Measurements from ENCODE around the gene DNMT1. TPM values are rescaled to one million over a fixed set of nuclear protein-coding genes. Genes with fewer than 3 reads are reported as not detected.

The DNMT1 gene
- total RNA-seq, 1 donor from 2014 or later, result 156 TPM

DNA sequence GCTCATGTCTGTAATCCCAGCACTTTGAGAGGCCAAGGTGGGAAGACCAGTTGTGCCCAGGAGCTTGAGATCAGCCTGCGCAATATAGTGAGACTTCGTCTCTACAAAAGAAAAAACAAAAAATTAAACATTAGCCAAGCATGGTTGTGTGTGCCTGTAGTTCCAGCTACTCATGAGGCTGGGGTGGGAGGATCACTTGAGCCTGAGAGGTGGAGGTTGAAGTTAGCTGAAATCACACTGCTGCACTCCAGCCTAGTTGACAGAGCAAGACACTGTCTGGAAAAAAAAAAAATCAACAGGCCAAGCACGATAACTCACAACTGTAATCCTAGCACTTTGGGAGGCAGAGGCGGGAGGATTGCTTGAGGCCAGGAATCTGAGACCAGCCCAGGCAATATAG is 40.2 kb upstream of the DNMT1 start:
- no peaks in the 10 kb centered on the region for H3K36me3 Mint-ChIP-seq (ENCODE audit: low read depth)
- DNase-seq (no peak), ATAC-seq (ENCODE audit: low read depth) (no peak)
- TF ChIP-seq, protein P1, sequence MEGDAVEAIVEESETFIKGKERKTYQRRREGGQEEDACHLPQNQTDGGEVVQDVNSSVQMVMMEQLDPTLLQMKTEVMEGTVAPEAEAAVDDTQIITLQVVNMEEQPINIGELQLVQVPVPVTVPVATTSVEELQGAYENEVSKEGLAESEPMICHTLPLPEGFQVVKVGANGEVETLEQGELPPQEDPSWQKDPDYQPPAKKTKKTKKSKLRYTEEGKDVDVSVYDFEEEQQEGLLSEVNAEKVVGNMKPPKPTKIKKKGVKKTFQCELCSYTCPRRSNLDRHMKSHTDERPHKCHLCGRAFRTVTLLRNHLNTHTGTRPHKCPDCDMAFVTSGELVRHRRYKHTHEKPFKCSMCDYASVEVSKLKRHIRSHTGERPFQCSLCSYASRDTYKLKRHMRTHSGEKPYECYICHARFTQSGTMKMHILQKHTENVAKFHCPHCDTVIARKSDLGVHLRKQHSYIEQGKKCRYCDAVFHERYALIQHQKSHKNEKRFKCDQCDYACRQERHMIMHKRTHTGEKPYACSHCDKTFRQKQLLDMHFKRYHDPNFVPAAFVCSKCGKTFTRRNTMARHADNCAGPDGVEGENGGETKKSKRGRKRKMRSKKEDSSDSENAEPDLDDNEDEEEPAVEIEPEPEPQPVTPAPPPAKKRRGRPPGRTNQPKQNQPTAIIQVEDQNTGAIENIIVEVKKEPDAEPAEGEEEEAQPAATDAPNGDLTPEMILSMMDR (IDR thresholded peaks at IDR 0.05), result no peak
- H3K9me3 Mint-ChIP-seq, result no peaks in the 10 kb centered on the region
- no peak overlapping the region for H3K27ac Mint-ChIP-seq
- intact Hi-C loops (cut with micrococcal nuclease), result loop anchor here (5.0 to 10.0 kb wide), 3 partner anchors 330 to 860 kb away; partner anchors contain the start of genes CDKN2D, ILF3 and KRI1
- POLR2A ChIA-PET, result interaction anchor here (2.0 to 4.9 kb wide), 5 partner anchors 10 to 190 kb away, joined by 6 to 18 read pairs (median 11); partner anchors contain the start of genes DNMT1 and PPAN
- H3K27me3 Mint-ChIP-seq, result no peaks in the 10 kb centered on the region
- H3K4me1 Mint-ChIP-seq, result peaks cover 58% of the 10 kb centered on the region
- H3K4me3 Mint-ChIP-seq, result no peak overlapping the region
- CTCF ChIA-PET, result interaction anchor here (1.7 kb wide), 1 partner anchor 15 kb away, joined by 6 read pairs; no protein-coding TSS in a partner anchor

DNA sequence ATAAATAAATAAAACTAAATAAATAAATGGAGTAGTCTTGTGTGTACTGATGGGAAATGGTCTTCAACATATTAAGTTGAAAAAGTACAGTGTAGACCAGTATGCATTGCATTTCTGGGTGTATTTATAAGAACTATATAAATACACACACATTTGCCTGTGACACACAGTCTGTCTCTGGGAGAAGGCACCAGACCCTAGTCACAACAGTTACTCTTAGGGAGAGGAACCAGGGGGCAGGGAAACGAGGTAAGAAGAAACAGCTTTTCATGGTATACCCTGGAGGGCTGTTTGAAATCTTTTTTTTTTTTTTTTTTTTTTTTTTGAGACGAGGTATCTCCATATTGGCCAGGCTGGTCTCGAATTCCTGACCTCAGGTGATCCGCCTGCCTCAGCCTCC is 39.2 kb upstream of the DNMT1 start:
- POLR2A ChIA-PET, result interaction anchor here (0.6 to 4.9 kb wide), 3 partner anchors 9 to 39 kb away, joined by 3 to 18 read pairs (median 6); partner anchors contain the start of gene DNMT1
- CTCF ChIA-PET, result interaction anchor here (1.7 kb wide), 1 partner anchor 16 kb away, joined by 6 read pairs; no protein-coding TSS in a partner anchor
- H3K9me3 Mint-ChIP-seq, result no peaks in the 10 kb centered on the region
- ATAC-seq (ENCODE audit: low read depth), result no peak
- no peaks in the 10 kb centered on the region for H3K36me3 Mint-ChIP-seq (ENCODE audit: low read depth)
- peaks cover 61% of the 10 kb centered on the region for H3K4me1 Mint-ChIP-seq
- no peak for DNase-seq
- intact Hi-C loops (cut with micrococcal nuclease), result loop anchor here (10.0 kb wide), 2 partner anchors 331 to 861 kb away; partner anchors contain the start of genes CDKN2D and KRI1
- H3K27me3 Mint-ChIP-seq, result no peaks in the 10 kb centered on the region
- no peak overlapping the region for H3K27ac Mint-ChIP-seq
- TF ChIP-seq, protein P1 (IDR thresholded peaks at IDR 0.05), result no peak
- H3K4me3 Mint-ChIP-seq, result no peak overlapping the region

DNA sequence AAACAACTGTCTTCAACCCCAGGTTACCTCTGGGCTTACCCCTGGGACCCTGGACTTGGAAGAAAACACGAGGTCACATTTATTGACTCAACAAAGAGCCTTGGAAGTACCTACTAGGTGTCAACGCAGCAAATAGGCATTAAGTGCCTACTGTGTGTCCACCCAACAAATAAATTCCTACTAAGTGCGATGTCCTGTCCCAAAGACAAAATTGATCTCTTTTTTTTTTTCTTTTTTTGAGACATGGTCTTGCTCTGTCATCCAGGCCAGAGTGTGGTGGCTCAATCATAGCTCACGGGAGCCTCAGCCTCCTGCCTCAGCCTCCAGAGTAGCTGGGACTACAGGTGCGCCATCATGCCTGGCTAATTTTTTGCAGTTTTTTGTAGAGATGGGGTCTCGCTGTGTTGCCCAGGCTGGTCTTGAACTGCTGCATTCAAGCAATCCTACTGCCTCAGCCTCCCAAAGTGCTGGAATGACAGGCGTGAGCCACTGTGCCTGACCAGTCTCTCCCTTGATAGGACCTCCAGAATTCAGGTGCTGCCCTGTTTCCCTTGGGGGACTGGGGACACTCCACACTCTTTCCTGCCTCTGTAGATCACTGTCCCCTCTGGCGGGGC is 37.0 kb upstream of the DNMT1 start:
- ChIA-PET POLR2A (interaction anchor here (0.6 to 1.3 kb wide), 5 partner anchors 8 to 136 kb away, joined by 3 to 10 read pairs (median 3); no protein-coding TSS in a partner anchor), CTCF (interaction anchor here (8.1 kb wide), 1 partner anchor 19 kb away, joined by 93 read pairs; the partner anchor contains the start of gene MRPL4)
- H3K36me3 Mint-ChIP-seq (ENCODE audit: low read depth), result no peaks in the 10 kb centered on the region
- no peak overlapping the region for H3K27ac Mint-ChIP-seq
- H3K4me1 Mint-ChIP-seq, result peaks cover 53% of the 10 kb centered on the region
- peak overlapping the region; percentile 75 for H3K4me3 Mint-ChIP-seq
- intact Hi-C loops (cut with micrococcal nuclease), result loop anchor here (1.0 to 10.0 kb wide), 3 partner anchors 8 to 863 kb away; partner anchors contain the start of genes CDKN2D and KRI1
- DNase-seq (no peak), ATAC-seq (ENCODE audit: low read depth) (no peak)
- no peaks in the 10 kb centered on the region for H3K27me3 Mint-ChIP-seq
- TF ChIP-seq, protein P1 (IDR thresholded peaks at IDR 0.05), result no peak
- H3K9me3 Mint-ChIP-seq, result no peaks in the 10 kb centered on the region

DNA sequence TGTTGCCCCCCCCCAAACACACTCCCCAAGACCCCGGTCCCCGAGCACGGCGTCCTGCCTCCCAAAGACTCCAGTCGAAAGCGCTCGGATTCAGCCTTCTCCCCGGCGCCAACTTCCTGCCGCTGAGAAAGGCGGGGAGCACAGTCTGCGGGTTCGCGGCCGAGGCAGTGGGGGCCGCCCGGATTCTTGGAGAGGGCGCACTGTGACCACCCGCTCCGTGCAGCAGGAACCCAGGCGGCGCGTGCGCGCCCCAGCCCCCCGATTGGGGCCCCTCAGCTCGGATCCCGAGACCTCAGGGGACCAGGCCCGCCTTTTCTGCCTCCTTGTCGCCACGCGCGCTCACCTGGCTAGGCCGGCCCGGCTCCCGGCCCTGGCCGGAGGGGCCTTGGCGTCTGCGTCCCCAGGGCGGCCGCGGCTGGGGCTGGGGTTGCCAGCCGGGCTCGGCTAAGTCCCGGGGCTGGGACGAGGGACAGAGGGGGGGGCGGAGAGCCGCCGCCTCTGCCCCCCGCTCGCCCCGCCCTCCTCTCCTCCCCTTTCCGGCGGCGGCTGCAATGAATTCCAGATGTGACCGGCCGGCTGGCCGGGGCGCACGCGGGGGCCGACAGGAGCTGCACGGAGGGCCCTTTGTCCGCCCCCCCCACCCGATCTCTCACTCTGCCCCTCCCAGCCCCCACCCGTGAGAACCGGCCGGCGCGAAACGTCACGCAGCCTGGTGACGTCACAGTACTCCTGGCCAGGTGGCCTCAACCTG is 36.3 kb upstream of the DNMT1 start, which contains the start of gene S1PR2:
Gene S1PR2, minus strand, starts transcription at position 471 of the 751 bp plus-strand sequence. CDS start 6,426 bp downstream, outside the sequence.
- Mint-ChIP-seq H3K4me3 (peak within 1 kb of the TSS; percentile 84), H3K36me3 (ENCODE audit: low read depth) (no peaks in the 10 kb centered on the region), H3K9me3 (no peaks in the 10 kb centered on the region), H3K4me1 (peaks cover 46% of the 10 kb centered on the region), H3K27me3 (no peaks in the 10 kb centered on the region), H3K27ac (peak within 1 kb of the TSS; percentile 46)
- intact Hi-C loops (cut with micrococcal nuclease), result loop anchor here (1.0 to 10.0 kb wide), 3 partner anchors 8 to 864 kb away; partner anchors contain the start of genes CDKN2D and KRI1
- ATAC-seq (ENCODE audit: low read depth), result peak; percentile 25
- TF ChIP-seq, protein P1 (IDR thresholded peaks at IDR 0.05), result no peak
- CTCF ChIA-PET, result interaction anchor here (8.1 kb wide), 1 partner anchor 19 kb away, joined by 93 read pairs; the partner anchor contains the start of gene MRPL4
- POLR2A ChIA-PET, result interaction anchor here (1.3 kb wide), 1 partner anchor 11 kb away, joined by 10 read pairs; no protein-coding TSS in a partner anchor
- DNase-seq, result peak; percentile 64
